HEK293 (cell line): ENCODE data around the gene KLHL13.

Source experiments
- CTCF ChIA-PET: fragments of 350-600 bp; formaldehyde crosslinking; extraction: SDS; loops from one replicate; lab custom pipeline; 2021; ENCODE audit warnings: antibody characterized with exemption; lab: Yijun Ruan, JAX
- POLR2A ChIA-PET: fragments of 300-600 bp; formaldehyde crosslinking; extraction: SDS; loops from one replicate; lab custom pipeline; 2020; ENCODE audit warnings: antibody characterized with exemption, inconsistent platforms; lab: Yijun Ruan, JAX
- H3K27ac ChIP-seq: fragments of 200-500 bp; sonication (Bioruptor generic); 2 replicates; pipeline ENCODE4 v1.5.1; 2014; ENCODE audit warnings: low read depth, low read length, control low read depth, inconsistent platforms; ENCODE audit errors: extremely low read depth
- H3K36me3 ChIP-seq, 2 experiments: fragments of 200-500 bp in 1 of 2; sonication (Bioruptor generic) in 1 of 2; 1 replicate in 1 of 2; 2 replicates in 1 of 2; pipeline ENCODE4 v1.5.1; 2014 to 2017; ENCODE audit warnings: inconsistent platforms in 2 of 2, low read length in 2 of 2; ENCODE audit not compliant: control insufficient read depth in 2 of 2, insufficient read depth in 1 of 2
- H3K4me1 ChIP-seq: fragments of 200-500 bp; sonication (Bioruptor generic); 2 replicates; pipeline ENCODE4 v1.5.1; 2014; ENCODE audit warnings: mild to moderate bottlenecking, low read length, inconsistent platforms; ENCODE audit not compliant: control insufficient read depth, insufficient read depth
- H3K4me3 ChIP-seq: 2 replicates; pipeline ENCODE4 v1.5.1; 2011; ENCODE audit warnings: low read depth, mild to moderate bottlenecking, control low read depth, low read length, moderate library complexity
- H3K9me3 ChIP-seq: fragments of 200-500 bp; sonication (Bioruptor generic); 2 replicates; pipeline ENCODE4 v1.5.1; 2014; ENCODE audit warnings: low read depth, low read length, inconsistent platforms; ENCODE audit not compliant: control insufficient read depth, insufficient read depth
- KLF7 ChIP-seq: fragments of 450-650 bp; formaldehyde crosslinking; IDR thresholded peaks from 2 replicates; pipeline ENCODE4 v1.5.1; 2016; ENCODE audit warnings: missing biosample characterization, missing genetic modification characterization, borderline replicate concordance
- KLF9 ChIP-seq: fragments of 450-650 bp; formaldehyde crosslinking; IDR thresholded peaks from 2 replicates; pipeline ENCODE4 v1.5.1; 2016; ENCODE audit warnings: missing biosample characterization, missing genetic modification characterization, low read depth
- PATZ1 ChIP-seq: fragments of 450-650 bp; formaldehyde crosslinking; IDR thresholded peaks from 2 replicates; pipeline ENCODE4 v1.5.1; 2016; ENCODE audit warnings: missing biosample characterization, missing genetic modification characterization
- RBAK ChIP-seq: fragments of 450-650 bp; formaldehyde crosslinking; IDR thresholded peaks from 2 replicates; pipeline ENCODE4 v1.5.1; 2016; ENCODE audit warnings: missing biosample characterization, missing genetic modification characterization
- SETDB1 ChIP-seq: IDR thresholded peaks from one replicate; pipeline ENCODE4 v1.6.1; 2017; ENCODE audit warnings: mild to moderate bottlenecking, low read length, moderate library complexity, mixed read lengths; ENCODE audit not compliant: insufficient read length
- ZBTB20 ChIP-seq: fragments of 450-650 bp; formaldehyde crosslinking; IDR thresholded peaks from 2 replicates; pipeline ENCODE4 v1.5.1; 2016; ENCODE audit warnings: missing biosample characterization, missing genetic modification characterization
- ZBTB21 ChIP-seq: fragments of 450-650 bp; formaldehyde crosslinking; IDR thresholded peaks from 2 replicates; pipeline ENCODE4 v1.5.1; 2017; ENCODE audit warnings: missing biosample characterization, missing genetic modification characterization
- ZBTB7A ChIP-seq: fragments of 450-650 bp; formaldehyde crosslinking; IDR thresholded peaks from 2 replicates; pipeline ENCODE4 v1.5.1; 2016; ENCODE audit warnings: low read depth, missing biosample characterization, missing genetic modification characterization
- ZIC2 ChIP-seq: fragments of 450-650 bp; formaldehyde crosslinking; IDR thresholded peaks from 2 replicates; pipeline ENCODE4 v1.5.1; 2016; ENCODE audit warnings: missing biosample characterization, missing genetic modification characterization
- ZNF114 ChIP-seq: fragments of 450-650 bp; formaldehyde crosslinking; IDR thresholded peaks from 2 replicates; pipeline ENCODE4 v1.5.0; 2017; ENCODE audit warnings: missing biosample characterization, missing genetic modification characterization
- ZNF146 ChIP-seq: fragments of 450-650 bp; formaldehyde crosslinking; IDR thresholded peaks from 2 replicates; pipeline ENCODE4 v1.5.1; 2016; ENCODE audit warnings: missing biosample characterization, missing genetic modification characterization
- ZNF239 ChIP-seq: fragments of 450-650 bp; formaldehyde crosslinking; IDR thresholded peaks from 2 replicates; pipeline ENCODE4 v1.5.1; 2016; ENCODE audit warnings: missing biosample characterization, missing genetic modification characterization
- ZNF302 ChIP-seq: fragments of 450-650 bp; formaldehyde crosslinking; IDR thresholded peaks from 2 replicates; pipeline ENCODE4 v1.5.1; 2016; ENCODE audit warnings: missing biosample characterization, missing genetic modification characterization, low read depth
- ZNF404 ChIP-seq: fragments of 450-650 bp; formaldehyde crosslinking; IDR thresholded peaks from 2 replicates; pipeline ENCODE4 v1.5.1; 2017; ENCODE audit warnings: missing biosample characterization, missing genetic modification characterization
- ZNF518A ChIP-seq: fragments of 450-650 bp; formaldehyde crosslinking; conservative IDR thresholded peaks from 2 replicates; pipeline ENCODE4 v1.5.1; 2016; ENCODE audit warnings: low read depth, missing biosample characterization, missing genetic modification characterization
- ZNF600 ChIP-seq: fragments of 450-650 bp; formaldehyde crosslinking; IDR thresholded peaks from 2 replicates; pipeline ENCODE4 v1.5.1; 2016; ENCODE audit warnings: missing biosample characterization, missing genetic modification characterization
- ZNF621 ChIP-seq: fragments of 450-650 bp; formaldehyde crosslinking; IDR thresholded peaks from 2 replicates; pipeline ENCODE4 v1.5.1; 2017; ENCODE audit warnings: missing biosample characterization, missing genetic modification characterization
- ZNF654 ChIP-seq: fragments of 450-650 bp; formaldehyde crosslinking; IDR thresholded peaks from 2 replicates; pipeline ENCODE4 v1.5.1; 2016; ENCODE audit warnings: low read depth, missing biosample characterization, missing genetic modification characterization

Gene KLHL13

DNA sequence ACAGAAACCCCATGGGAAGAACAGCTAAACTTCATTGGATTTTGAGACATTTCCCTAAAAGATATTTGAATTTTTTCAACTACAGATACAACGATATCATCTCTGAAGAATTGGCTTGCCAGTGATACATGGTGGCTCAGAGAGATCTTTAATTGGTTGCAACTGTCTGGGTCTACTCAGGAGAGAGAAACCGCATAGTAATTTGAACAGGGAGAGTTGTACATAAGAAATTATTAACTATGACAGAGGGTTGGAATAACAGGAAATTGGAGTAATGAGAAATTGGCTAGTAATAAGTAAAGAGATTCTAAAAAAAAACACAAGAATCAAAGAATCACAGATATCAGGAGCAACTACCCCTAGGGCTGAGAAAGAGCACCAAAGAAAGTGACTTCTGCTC lies 118.4 kb downstream of the KLHL13 start:
- Histone ChIP-seq H3K4me1 (no peaks in the 10 kb centered on the region), H3K9me3 (no peaks in the 10 kb centered on the region), H3K4me3 (no peak overlapping the region), H3K36me3 (no peaks in the 10 kb centered on the region), H3K27ac (no peak overlapping the region)
- CTCF ChIA-PET = interaction anchor here (0.6 to 0.8 kb wide), 3 partner anchors 26 to 1992 kb away, joined by 3 to 5 read pairs (median 4); no protein-coding TSS in a partner anchor
- TF ChIP-seq ZNF239 = no peak
- no peak for TF ChIP-seq PATZ1 (tag by site-specific recombination)
- no peak for TF ChIP-seq ZBTB7A (tag by site-specific recombination)
- no peak for TF ChIP-seq ZNF146 (tag by site-specific recombination)
- no peak for TF ChIP-seq ZBTB21 (tag by site-specific recombination)
- no peak for TF ChIP-seq ZNF600 (tag by site-specific recombination)
- no peak for TF ChIP-seq ZBTB20 (tag by site-specific recombination)
- TF ChIP-seq ZIC2 (tag by site-specific recombination) = no peak
- TF ChIP-seq KLF9 (tag by site-specific recombination) = no peak
- no peak for TF ChIP-seq ZNF114 (tag by site-specific recombination)
- TF ChIP-seq ZNF621 (tag by site-specific recombination) = no peak
- no peak for TF ChIP-seq ZNF302
- no peak for TF ChIP-seq RBAK (tag by site-specific recombination)
- no peak for TF ChIP-seq KLF7
- TF ChIP-seq ZNF404 (tag by site-specific recombination) = no peak
- TF ChIP-seq ZNF518A = no peak
- POLR2A ChIA-PET = no interaction called here

- CTCF ChIA-PET = interaction anchor here (0.6 to 2.5 kb wide), 6 partner anchors 71 to 258 kb away, joined by 3 to 8 read pairs (median 4); no protein-coding TSS in a partner anchor
- no peaks in the 10 kb centered on the region for H3K4me1 ChIP-seq
- TF ChIP-seq SETDB1 (no peak), ZNF654 (tag by site-specific recombination) (peak; percentile 30)
- no peak overlapping the region for H3K27ac ChIP-seq
- H3K9me3 ChIP-seq = no peaks in the 10 kb centered on the region
- POLR2A ChIA-PET = interaction anchor here (0.9 kb wide), 1 partner anchor 232 kb away, joined by 4 read pairs; no protein-coding TSS in a partner anchor
- H3K36me3 ChIP-seq = no peaks in the 10 kb centered on the region
- no peak overlapping the region for H3K4me3 ChIP-seq
Observed at GRCh38 chrX:117996918-117997480, 119.6 kb downstream of the KLHL13 start.
